K562 (cell line): Measurements from ENCODE around the gene SCT. TPM values are rescaled to one million over a fixed set of nuclear protein-coding genes. Genes with fewer than 3 reads are reported as not detected.

Experiments
- ATAC-seq: fragments of 200-7000 bp; cut with Tn5 transposase; 3 replicates; pipeline ENCODE4 v1.9.1; 2020; ENCODE audit warnings: moderate library complexity
- BruUV-seq: library from RNA; stranded (reverse); fragments of 400-500 nt; replicated peaks from 2 replicates; lab custom pipeline; 2021; lab: Mats Ljungman, UMichigan
- CTCF ChIA-PET: fragments of 300-600 bp; formaldehyde crosslinking; extraction: SDS; loops from one replicate; lab custom pipeline; 2021; ENCODE audit warnings: low intra/inter-chr PET ratio; lab: Yijun Ruan, JAX
- POLR2A ChIA-PET: fragments of 300-600, 350-650 bp; sonication (Branson Sonifier 250); formaldehyde crosslinking; extraction: SDS; loops from one replicate; lab custom pipeline; 2021; ENCODE audit warnings: antibody characterized with exemption, inconsistent platforms; lab: Yijun Ruan, JAX
- DNase-seq, 4 experiments: peaks; one replicate each; pipeline versions ENCODE4 v3.0.0 to v3.0.0-alpha.2; 2011 to 2018; ENCODE audit warnings: low spot score in 3 of 4, mixed read lengths in 3 of 4; ENCODE audit errors: extremely low read depth in 1 of 4
- FAIRE-seq: peaks from 2 replicates; lab custom pipeline; 2011; peaks lifted over from hg19 to GRCh38; lab: Jason Lieb, UNC
- H2AFZ ChIP-seq: 2 replicates; pipeline ENCODE4 v1.6.0; 2011; ENCODE audit warnings: low read depth, low read length, control low read depth, inconsistent platforms
- H3K27ac ChIP-seq: fragments of 200-600 bp; 3 replicates; pipeline ENCODE4 v1.8.0; 2011; ENCODE audit warnings: low read depth, mild to moderate bottlenecking, control low read depth, inconsistent platforms, low read length, moderate library complexity, mixed read lengths; ENCODE audit errors: extremely low read depth
- H3K27me3 ChIP-seq, 2 experiments: fragments of 300-600 bp in 1 of 2; 2 replicates in 1 of 2; 3 replicates in 1 of 2; pipeline versions ENCODE4 v1.6.0 to v1.8.0; 2011; ENCODE audit warnings: inconsistent platforms in 2 of 2, low read length in 2 of 2, mild to moderate bottlenecking in 1 of 2, mixed read lengths in 1 of 2, moderate library complexity in 1 of 2; ENCODE audit not compliant: control insufficient read depth in 2 of 2, insufficient read depth in 2 of 2
- H3K36me3 ChIP-seq: fragments of 300-600 bp; 3 replicates; pipeline ENCODE4 v1.8.0; 2011; ENCODE audit warnings: mild to moderate bottlenecking, low read length, inconsistent platforms; ENCODE audit not compliant: control insufficient read depth, insufficient read depth
- H3K4me1 ChIP-seq, 2 experiments: fragments of 200-600 bp in 1 of 2; replicated peaks in 1 of 2; 2 replicates in 1 of 2; 3 replicates in 1 of 2; pipeline versions ENCODE4 v1.5.1 to v1.8.0; 2011; ENCODE audit warnings: inconsistent platforms in 2 of 2, low read length in 2 of 2, mild to moderate bottlenecking in 1 of 2, mixed read lengths in 1 of 2, moderate library complexity in 1 of 2; ENCODE audit not compliant: control insufficient read depth in 2 of 2, insufficient read depth in 2 of 2
- H3K4me2 ChIP-seq: 2 replicates; pipeline ENCODE4 v1.6.1; 2011; ENCODE audit warnings: low read length, control low read depth, inconsistent platforms, mixed read lengths; ENCODE audit not compliant: insufficient read depth
- H3K4me3 ChIP-seq: fragments of 200-600 bp; sonication (generic), shearing (Covaris generic); 2 replicates; pipeline ENCODE4 v1.5.1; 2016; ENCODE audit warnings: control low read depth, inconsistent platforms
- H3K79me2 ChIP-seq: fragments of 200-600 bp; 3 replicates; pipeline ENCODE4 v1.8.0; 2011; ENCODE audit warnings: low read length, inconsistent platforms; ENCODE audit not compliant: control insufficient read depth, insufficient read depth
- H3K9ac ChIP-seq, 2 experiments: 2 replicates each; pipeline versions ENCODE4 v1.6.0 to v1.6.1; 2011; ENCODE audit warnings: low read depth in 2 of 2, low read length in 2 of 2, control low read depth in 1 of 2, inconsistent platforms in 1 of 2, mild to moderate bottlenecking in 1 of 2, mixed read lengths in 1 of 2; ENCODE audit not compliant: insufficient read depth in 1 of 2
- H3K9me1 ChIP-seq: one replicate; pipeline ENCODE4 v1.6.0; 2011; ENCODE audit warnings: inconsistent platforms, mild to moderate bottlenecking, low read length, moderate library complexity; ENCODE audit not compliant: control insufficient read depth, insufficient read depth
- H3K9me3 ChIP-seq: replicated peaks from 2 replicates; pipeline ENCODE4 v1.5.1; 2011; ENCODE audit warnings: low read depth, low read length, inconsistent platforms; ENCODE audit not compliant: control insufficient read depth, insufficient read depth
- H4K20me1 ChIP-seq: replicated peaks from 2 replicates; pipeline ENCODE4 v1.6.1; 2011; ENCODE audit warnings: low read length, inconsistent platforms, mixed read lengths; ENCODE audit not compliant: control insufficient read depth, insufficient read depth
- FOXK2 ChIP-seq, 2 experiments: fragments of 450-650 bp; IDR thresholded peaks in 1 of 2; conservative IDR thresholded peaks in 1 of 2; 2 replicates each; pipeline ENCODE4 v1.6.1; 2016; ENCODE audit warnings: low read depth in 2 of 2, mild to moderate bottlenecking in 1 of 2
- GTF2E2 ChIP-seq: fragments of 200-800 bp; sonication (Bioruptor generic); IDR thresholded peaks from 2 replicates; pipeline ENCODE4 v1.6.1; 2016; ENCODE audit warnings: missing genetic modification characterization, missing compliant biosample characterization
- PCBP1 ChIP-seq: fragments of 200-400 bp; formaldehyde crosslinking; IDR thresholded peaks from 2 replicates; pipeline ENCODE4 v1.6.1; 2018; ENCODE audit warnings: mild to moderate bottlenecking, low read depth, low read length; ENCODE audit not compliant: poor library complexity, severe bottlenecking
- PHF21A ChIP-seq: fragments of 450-650 bp; IDR thresholded peaks from 2 replicates; pipeline ENCODE4 v1.6.1; 2017; ENCODE audit warnings: low read depth, borderline replicate concordance
- POLR2H ChIP-seq: IDR thresholded peaks from 2 replicates; pipeline ENCODE4 v1.6.1; 2016; ENCODE audit warnings: missing genetic modification characterization, low read depth, mild to moderate bottlenecking, control low read depth, missing compliant biosample characterization, moderate library complexity
- SUPT5H ChIP-seq: fragments of 450-650 bp; IDR thresholded peaks from 2 replicates; pipeline ENCODE4 v1.6.1; 2016
- ZBTB1 ChIP-seq: sonication (generic); formaldehyde crosslinking; IDR thresholded peaks from 2 replicates; pipeline ENCODE4 v1.8.1; 2023; ENCODE audit warnings: missing genetic modification reagents, low read depth, mild to moderate bottlenecking, borderline replicate concordance
- ZNF174 ChIP-seq: fragments of 250-450 bp; sonication (Bioruptor Pico); IDR thresholded peaks from 2 replicates; pipeline ENCODE4 v1.4.0; 2020; ENCODE audit warnings: mild to moderate bottlenecking
- ZNF551 ChIP-seq: fragments of 250-450 bp; sonication (Bioruptor Pico); IDR thresholded peaks from 2 replicates; pipeline ENCODE4 v1.5.0; 2021; ENCODE audit warnings: mild to moderate bottlenecking, moderate library complexity
- WGBS: fragments of 100-300 bp; shearing (Covaris generic); methylation state at CpG from one replicate; pipeline ENCODE4 v1.1.6; 2016; ENCODE audit warnings: low coverage, mixed read lengths; ENCODE audit not compliant: insufficient coverage; ENCODE audit errors: missing lambda C conversion rate; 5-methylcytosine and 5-hydroxymethylcytosine counted together
- in situ Hi-C: fragments of 300-500 bp; cut with MboI; formaldehyde crosslinking; loops from 4 replicates; pipeline ENCODE4 v1.15.0; 2018; ENCODE audit warnings: inconsistent platforms, mixed read lengths
- intact Hi-C: fragments of 100-400 bp; cut with micrococcal nuclease; formaldehyde crosslinking; loops from 2 replicates; pipeline ENCODE4 v1.14.2; 2022
- polyA plus RNA-seq, 8 experiments: library from polyadenylated mRNA; depleted of rRNA in 4 of 8; stranded (reverse) in 5 of 8; unstranded in 3 of 8; fragments of >200 nt; fragmentation: Nextera tagmentation in 2 of 8; fragmentation: Illumina TruSeq in 1 of 8; extraction: Ambion mirVana in 2 of 8; extraction: Trizol in 1 of 8; gene quantifications; 2 replicates each; pipeline versions ENCODE4 v1.2.1 to v1.2.3, GENCODE V29; 2011 to 2014; ENCODE audit warnings: inconsistent platforms in 1 of 8, missing spikeins in 1 of 8
- total RNA-seq, 7 experiments: library from RNA; depleted of rRNA in 6 of 7; stranded (reverse); fragments of >200 nt in 6 of 7; fragmentation: Illumina TruSeq in 2 of 7; extraction: Trizol in 2 of 7; gene quantifications; 2 replicates each; pipeline versions ENCODE4 v1.2.1 to v1.2.3, GENCODE V29; 2011 to 2021; ENCODE audit warnings: low replicate concordance in 1 of 7
- TF ChIP-seq, protein P1 (sequence below): sonication (generic); formaldehyde crosslinking; IDR thresholded peaks from 2 replicates; pipeline ENCODE4 v1.8.1; 2023; ENCODE audit warnings: mild to moderate bottlenecking, missing genetic modification reagents
- TF ChIP-seq, protein P2 (sequence below): fragments of 150-350 bp; IDR thresholded peaks from 2 replicates; pipeline ENCODE4 v1.6.1; 2014; ENCODE audit warnings: low read depth, mild to moderate bottlenecking, low read length, borderline replicate concordance
- TF ChIP-seq, protein P3 (sequence below): fragments of 250-450 bp; sonication (Bioruptor Pico); IDR thresholded peaks from 2 replicates; pipeline ENCODE4 v1.8.0; 2021; ENCODE audit warnings: borderline replicate concordance, mild to moderate bottlenecking, moderate library complexity; ENCODE audit not compliant: poor library complexity, severe bottlenecking
- TF ChIP-seq, protein P4 (sequence below): sonication (generic); formaldehyde crosslinking; IDR thresholded peaks from 2 replicates; pipeline ENCODE4 v1.8.0; 2022; ENCODE audit warnings: missing genetic modification reagents, mild to moderate bottlenecking, borderline replicate concordance

SCT gene
- total and polyA plus RNA-seq, 9 of the 15 experiments (the other 6 are each of a cell fraction or from before 2014, with no cell fraction given), result not detected

DNA sequence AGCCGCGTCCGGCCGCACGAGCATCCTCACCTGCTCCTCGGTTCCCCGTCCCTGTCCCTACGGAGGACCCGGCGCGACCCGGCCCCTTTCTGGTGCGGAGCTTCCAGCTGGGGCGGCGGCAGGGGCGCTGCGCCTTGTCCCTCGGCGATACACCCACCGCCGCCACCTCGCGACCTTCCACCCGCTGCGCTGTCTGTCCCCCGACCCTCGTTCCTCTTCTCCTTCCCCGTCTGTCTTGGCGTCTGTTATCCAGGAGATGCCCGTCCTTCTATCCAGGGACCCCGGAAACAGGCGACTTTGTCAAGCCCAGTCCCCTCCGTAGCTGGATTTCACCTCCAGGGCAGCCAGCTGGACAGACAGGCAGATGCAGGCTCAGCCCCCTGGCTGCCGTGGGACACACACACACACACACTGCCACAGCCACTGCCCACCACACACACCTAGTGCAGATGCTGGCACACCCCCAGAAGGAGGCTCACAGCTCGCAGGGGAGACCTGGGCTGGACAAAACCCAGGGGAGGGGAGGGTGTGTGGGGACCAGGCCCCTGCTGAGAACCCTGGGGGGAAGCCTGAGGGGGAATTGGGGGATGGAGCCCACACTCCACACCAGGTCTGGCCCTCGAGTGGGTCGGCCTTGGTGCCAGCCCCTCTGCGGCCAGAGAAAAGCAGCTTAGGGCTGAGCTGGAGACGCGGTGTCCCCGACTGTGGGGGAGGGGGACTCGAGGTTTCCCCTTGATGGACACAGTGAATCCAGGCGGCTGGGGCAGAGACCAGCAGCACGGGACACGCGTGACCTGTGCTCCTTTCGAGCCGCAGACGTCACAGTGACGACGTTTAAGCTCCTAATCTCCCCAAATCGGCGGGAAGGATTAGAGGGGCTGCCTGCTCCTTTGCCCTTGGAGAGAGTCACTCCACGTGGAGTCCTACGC lies 10.9 kb upstream of the SCT start (continued):
- TF ChIP-seq, protein P1, sequence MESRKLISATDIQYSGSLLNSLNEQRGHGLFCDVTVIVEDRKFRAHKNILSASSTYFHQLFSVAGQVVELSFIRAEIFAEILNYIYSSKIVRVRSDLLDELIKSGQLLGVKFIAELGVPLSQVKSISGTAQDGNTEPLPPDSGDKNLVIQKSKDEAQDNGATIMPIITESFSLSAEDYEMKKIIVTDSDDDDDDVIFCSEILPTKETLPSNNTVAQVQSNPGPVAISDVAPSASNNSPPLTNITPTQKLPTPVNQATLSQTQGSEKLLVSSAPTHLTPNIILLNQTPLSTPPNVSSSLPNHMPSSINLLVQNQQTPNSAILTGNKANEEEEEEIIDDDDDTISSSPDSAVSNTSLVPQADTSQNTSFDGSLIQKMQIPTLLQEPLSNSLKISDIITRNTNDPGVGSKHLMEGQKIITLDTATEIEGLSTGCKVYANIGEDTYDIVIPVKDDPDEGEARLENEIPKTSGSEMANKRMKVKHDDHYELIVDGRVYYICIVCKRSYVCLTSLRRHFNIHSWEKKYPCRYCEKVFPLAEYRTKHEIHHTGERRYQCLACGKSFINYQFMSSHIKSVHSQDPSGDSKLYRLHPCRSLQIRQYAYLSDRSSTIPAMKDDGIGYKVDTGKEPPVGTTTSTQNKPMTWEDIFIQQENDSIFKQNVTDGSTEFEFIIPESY (CRISPR knock-in tag), result peak; percentile 61
- TF ChIP-seq GTF2E2 (no peak), POLR2H (no peak), PCBP1 (peak; percentile 18), ZNF174 (no peak)

DNA sequence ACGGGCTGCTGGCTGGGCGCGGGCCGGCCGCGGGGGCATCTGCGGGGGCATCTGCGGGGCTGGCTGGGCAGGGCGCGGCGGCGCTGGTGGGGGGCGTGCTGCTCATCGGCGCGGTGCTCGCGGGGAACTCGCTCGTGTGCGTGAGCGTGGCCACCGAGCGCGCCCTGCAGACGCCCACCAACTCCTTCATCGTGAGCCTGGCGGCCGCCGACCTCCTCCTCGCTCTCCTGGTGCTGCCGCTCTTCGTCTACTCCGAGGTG lies 10.3 kb upstream of the SCT start:
- 100% methylated on average over 4 of the region's 34 CpGs for WGBS
- H4K20me1 ChIP-seq, result no peaks in the 10 kb centered on the region
- in situ Hi-C loops (no loop called here), intact Hi-C loops (no loop called here)
- peaks cover 2% of the 10 kb centered on the region; the same call in 1 of the 3 replicates for H3K79me2 ChIP-seq
- H3K4me1 ChIP-seq, result peaks cover 0 to 17% of the 10 kb centered on the region in 2 experiments; a peak in 2 of 5 replicates
- no peaks in the 10 kb centered on the region for H3K9me3 ChIP-seq
- no peak overlapping the region for H3K4me2 ChIP-seq
- H3K36me3 ChIP-seq, result peaks cover 43% of the 10 kb centered on the region; the same call in 2 of the 3 replicates
- no peak overlapping the region for H2AFZ ChIP-seq
- BruUV-seq, result no TSS peak
- no peak overlapping the region for H3K4me3 ChIP-seq
- FAIRE-seq, result no peak
- POLR2A ChIA-PET, result no interaction called here
- ATAC-seq, result no peak
- no peak overlapping the region for H3K27ac ChIP-seq
- H3K9me1 ChIP-seq, result no peaks in the 10 kb centered on the region
- H3K9ac ChIP-seq, result no peak overlapping the region
- CTCF ChIA-PET, result no interaction called here
- no peak for DNase-seq
- H3K27me3 ChIP-seq, result no peaks in the 10 kb centered on the region
- TF ChIP-seq, protein P2, sequence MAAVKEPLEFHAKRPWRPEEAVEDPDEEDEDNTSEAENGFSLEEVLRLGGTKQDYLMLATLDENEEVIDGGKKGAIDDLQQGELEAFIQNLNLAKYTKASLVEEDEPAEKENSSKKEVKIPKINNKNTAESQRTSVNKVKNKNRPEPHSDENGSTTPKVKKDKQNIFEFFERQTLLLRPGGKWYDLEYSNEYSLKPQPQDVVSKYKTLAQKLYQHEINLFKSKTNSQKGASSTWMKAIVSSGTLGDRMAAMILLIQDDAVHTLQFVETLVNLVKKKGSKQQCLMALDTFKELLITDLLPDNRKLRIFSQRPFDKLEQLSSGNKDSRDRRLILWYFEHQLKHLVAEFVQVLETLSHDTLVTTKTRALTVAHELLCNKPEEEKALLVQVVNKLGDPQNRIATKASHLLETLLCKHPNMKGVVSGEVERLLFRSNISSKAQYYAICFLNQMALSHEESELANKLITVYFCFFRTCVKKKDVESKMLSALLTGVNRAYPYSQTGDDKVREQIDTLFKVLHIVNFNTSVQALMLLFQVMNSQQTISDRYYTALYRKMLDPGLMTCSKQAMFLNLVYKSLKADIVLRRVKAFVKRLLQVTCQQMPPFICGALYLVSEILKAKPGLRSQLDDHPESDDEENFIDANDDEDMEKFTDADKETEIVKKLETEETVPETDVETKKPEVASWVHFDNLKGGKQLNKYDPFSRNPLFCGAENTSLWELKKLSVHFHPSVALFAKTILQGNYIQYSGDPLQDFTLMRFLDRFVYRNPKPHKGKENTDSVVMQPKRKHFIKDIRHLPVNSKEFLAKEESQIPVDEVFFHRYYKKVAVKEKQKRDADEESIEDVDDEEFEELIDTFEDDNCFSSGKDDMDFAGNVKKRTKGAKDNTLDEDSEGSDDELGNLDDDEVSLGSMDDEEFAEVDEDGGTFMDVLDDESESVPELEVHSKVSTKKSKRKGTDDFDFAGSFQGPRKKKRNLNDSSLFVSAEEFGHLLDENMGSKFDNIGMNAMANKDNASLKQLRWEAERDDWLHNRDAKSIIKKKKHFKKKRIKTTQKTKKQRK, result no peak
- TF ChIP-seq ZBTB1 (CRISPR knock-in tag), result no peak
- no peak for TF ChIP-seq ZNF551 (CRISPR knock-in tag)
- TF ChIP-seq, protein P3, sequence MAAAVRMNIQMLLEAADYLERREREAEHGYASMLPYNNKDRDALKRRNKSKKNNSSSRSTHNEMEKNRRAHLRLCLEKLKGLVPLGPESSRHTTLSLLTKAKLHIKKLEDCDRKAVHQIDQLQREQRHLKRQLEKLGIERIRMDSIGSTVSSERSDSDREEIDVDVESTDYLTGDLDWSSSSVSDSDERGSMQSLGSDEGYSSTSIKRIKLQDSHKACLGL (CRISPR knock-in tag), result no peak
- TF ChIP-seq, protein P4, sequence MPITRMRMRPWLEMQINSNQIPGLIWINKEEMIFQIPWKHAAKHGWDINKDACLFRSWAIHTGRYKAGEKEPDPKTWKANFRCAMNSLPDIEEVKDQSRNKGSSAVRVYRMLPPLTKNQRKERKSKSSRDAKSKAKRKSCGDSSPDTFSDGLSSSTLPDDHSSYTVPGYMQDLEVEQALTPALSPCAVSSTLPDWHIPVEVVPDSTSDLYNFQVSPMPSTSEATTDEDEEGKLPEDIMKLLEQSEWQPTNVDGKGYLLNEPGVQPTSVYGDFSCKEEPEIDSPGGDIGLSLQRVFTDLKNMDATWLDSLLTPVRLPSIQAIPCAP (CRISPR knock-in tag), result no peak
- no peak for TF ChIP-seq PCBP1
- no peak for TF ChIP-seq FOXK2 (conservative IDR thresholded peaks at IDR 0.05 in 1 of 2, IDR thresholded peaks at IDR 0.05 in 1 of 2; ENCODE audit: low read depth in 2 of 2)
- no peak for TF ChIP-seq PHF21A
- TF ChIP-seq SUPT5H, result no peak
